GM18499 (cell line): ENCODE data around the gene ATF2.

Experiments used
- ATAC-seq: cut with Tn5 transposase; IDR thresholded peaks from one replicate; pipeline ENCODE4 v1.9.1; 2021; ENCODE audit warnings: moderate number of reproducible peaks; ENCODE audit not compliant: insufficient read depth, unreplicated experiment

ATF2 gene, protein sequence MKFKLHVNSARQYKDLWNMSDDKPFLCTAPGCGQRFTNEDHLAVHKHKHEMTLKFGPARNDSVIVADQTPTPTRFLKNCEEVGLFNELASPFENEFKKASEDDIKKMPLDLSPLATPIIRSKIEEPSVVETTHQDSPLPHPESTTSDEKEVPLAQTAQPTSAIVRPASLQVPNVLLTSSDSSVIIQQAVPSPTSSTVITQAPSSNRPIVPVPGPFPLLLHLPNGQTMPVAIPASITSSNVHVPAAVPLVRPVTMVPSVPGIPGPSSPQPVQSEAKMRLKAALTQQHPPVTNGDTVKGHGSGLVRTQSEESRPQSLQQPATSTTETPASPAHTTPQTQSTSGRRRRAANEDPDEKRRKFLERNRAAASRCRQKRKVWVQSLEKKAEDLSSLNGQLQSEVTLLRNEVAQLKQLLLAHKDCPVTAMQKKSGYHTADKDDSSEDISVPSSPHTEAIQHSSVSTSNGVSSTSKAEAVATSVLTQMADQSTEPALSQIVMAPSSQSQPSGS

DNA sequence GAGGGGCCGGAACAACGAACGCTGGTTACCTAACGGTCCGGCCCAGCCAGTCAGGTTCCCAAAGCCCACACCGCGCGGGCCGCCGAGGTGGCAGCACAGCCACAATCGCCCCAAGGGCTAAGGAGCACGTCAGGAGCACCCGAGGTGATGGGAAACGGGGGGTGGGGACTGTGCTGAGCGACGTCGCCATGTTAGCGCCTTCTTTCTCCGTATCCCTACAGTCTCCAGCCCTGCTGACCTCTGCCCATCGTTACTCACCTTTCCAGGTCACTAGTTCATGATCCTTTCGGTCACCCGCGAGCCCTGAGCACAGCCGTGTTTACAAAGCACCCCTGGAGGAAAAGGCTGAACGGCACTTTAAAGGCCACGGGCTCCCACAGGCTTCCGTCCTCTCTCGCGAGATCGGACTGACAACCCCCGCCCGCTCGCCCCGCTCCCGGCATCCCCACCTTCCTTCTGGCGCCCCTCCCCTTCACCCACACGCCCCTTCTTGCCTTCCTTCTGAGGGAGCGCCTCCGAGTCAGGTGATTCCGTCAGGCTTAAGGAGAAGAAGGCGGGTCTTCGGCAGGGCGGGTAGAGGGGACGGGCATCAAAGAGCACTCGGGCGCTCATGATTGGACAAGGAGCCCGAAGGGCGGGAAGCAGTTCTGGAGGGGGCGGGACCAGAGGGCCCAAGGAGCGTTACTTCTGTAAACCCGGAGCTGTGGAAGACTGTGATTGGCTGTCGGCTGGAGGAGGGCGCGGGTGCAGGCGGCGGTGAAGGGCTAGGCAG is at the start of gene ATF2:
TSS of gene ATF2 (minus strand) at position 412 of the 772 bp plus-strand sequence. CDS start 31,760 bp downstream, outside the sequence.
- peak; percentile 89 for ATAC-seq

DNA sequence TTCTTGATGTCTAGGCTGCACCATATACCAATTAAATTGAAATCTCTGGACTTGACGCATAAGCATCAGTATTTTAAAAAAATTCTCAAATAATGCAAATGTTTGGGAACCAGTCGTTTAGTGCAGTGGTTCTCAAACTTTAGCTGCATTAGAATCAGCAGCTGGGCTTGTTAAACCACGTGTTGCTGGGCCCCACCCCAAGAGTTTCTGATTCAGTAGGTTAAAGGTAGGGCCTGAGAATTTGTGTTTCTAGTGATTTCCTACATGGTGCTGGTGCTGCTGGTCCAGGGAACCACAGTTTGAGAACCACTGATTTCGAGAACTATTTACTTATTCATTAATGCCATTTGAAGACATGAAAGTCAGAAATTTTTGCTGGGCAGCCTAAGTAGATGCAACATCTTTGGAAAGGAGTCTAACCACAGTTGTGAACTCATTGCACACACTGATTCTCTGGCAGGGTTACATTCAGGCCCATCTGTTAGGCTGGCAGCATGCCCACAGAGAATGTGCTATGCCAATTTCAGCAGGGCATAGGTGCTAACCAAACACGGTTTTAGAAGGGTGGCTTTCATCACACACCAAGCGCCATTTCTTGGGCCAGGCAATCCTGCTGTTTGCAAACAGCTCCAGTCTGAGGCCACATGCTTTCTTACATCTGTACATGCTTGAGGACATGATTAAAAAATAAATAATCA is 39.9 kb upstream of the ATF2 start:
- ATAC-seq: no peak

GRCh38 chr2:175206866-175207265 is 38.9 kb upstream of the ATF2 start:
- no peak for ATAC-seq

GRCh38 chr2:175205523-175205922 is 37.5 kb upstream of the ATF2 start:
- ATAC-seq: no peak

DNA sequence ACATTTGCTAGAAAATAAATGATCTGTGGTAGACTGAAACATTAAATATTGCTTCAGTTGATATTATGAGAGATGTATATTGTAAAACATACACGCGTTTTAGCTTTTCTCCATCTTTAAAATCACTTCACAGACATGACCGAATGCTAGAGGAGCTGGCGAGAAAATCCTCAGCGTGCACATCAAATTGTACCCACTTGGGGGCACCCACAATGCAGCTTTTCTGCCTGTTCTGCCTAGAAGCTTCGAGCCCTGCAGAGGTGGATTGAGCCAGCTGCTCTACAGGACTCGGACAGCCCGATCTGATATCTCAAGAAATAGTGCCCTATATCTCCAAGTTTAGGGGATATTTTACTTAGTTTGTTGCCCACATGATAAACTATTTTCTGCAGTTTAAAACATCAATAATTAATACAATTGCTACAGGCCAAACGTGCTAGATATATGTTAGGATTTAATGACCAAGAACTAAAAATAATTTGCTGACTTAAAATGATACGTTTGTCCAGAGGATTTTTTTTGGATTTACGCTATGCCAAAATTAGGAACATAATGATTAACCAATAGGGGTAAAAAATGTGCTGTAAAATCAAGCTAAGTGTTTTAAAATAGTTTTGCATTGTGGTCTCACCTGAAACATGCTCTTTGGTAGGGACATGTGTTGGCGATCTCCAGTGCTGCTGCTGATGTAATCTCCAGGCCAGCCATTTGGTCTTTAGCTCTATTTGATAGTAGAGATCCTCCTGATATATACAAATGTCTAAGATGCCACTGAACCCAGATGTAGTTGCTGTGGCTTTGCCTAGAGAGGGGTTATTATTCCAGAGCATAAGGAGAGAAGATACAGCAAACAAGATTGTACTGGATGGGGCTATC is 35.9 kb upstream of the ATF2 start:
- no peak for ATAC-seq

- no peak for ATAC-seq
These were observed 27.0 kb upstream of the ATF2 start for GRCh38 chr2:175195012-175195411.

GRCh38 chr2:175188761-175189160 is 20.8 kb upstream of the ATF2 start:
- ATAC-seq: no peak

DNA sequence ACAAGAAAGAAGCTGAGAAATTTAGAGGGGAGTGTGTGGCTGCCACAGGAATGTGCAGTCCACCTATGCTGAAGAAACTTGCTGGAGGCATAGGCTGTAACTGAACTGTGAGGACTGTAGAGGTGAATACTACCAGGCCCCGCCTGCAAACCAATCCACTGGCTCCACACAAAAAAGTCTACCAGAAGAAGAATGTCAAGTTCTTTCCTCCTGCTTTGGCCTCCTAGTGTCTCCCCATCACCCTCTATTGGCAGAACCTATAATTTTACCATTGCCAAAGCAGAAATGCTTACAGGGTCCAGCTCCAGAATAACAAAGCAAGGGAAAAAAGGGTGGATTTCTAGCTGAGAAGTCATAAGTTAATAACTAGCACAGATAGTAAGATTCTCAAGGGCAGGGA is 19.4 kb upstream of the ATF2 start:
- no peak for ATAC-seq

GRCh38 chr2:175183674-175184073 is 15.7 kb upstream of the ATF2 start:
- no peak for ATAC-seq

DNA sequence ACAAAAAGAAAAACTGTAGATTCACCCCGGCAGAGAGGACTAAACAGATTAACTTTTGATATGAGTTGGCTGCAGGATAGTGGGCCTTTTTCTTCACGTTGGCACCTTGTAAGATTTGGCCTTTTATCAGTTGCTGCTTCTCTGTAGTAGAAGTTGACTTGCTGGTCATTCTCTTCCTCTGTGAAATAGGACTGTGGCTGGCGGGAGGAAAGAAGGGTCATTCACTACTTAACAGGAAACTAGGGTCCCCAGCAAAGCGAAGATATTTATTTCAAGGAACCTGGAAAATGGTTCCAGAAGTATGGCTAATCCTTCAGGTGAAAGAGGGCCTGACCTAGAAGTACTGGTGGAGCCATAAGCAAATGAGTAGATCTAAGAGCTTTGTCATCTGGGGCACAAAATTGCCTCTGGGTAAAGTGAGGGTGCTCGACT is 13.9 kb upstream of the ATF2 start:
- no peak for ATAC-seq

DNA sequence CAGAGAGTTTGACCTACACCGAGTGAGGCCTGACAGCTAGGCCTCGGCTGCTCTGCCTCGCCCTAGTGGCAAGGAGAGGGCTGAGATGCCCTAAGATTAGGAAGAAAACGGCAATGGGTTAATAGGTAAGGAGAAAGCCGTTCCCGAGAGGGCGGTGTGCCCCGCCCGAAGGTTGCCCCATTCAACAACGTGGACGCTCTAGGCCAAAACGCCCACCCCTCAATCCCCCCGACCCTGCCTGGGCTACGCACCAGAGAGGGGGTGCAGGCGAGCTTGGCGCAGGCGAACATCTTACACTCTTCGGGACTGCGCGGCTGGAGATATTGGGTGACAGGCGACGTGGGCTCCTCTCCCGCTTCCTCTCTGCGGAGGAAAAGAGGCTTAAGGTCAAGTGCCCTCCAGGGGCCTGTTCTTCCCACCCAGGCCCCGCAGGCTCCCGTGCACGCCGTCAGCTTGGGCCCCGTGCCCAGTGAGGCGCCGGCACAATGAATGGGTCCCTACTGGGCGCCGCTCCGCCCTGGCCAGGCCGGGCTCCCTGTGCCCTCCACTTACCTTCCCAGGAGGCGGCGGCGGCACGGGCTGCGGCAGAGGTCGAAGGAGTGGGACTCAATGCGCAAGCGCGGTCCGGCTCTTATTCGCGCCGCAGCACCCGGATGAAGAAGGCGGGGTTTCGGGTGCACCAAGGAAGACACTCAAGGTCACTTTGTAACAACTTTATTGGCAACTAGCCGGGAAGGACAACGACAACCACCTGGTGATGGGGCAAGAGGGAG is 13.3 kb upstream of the ATF2 start, which contains the start of gene ATP5MC3:
TSS of gene ATP5MC3 (minus strand) at position 607 of the 773 bp plus-strand sequence. CDS start at position 290, 317 bp downstream.
- ATAC-seq: peak; percentile 51

GRCh38 chr2:175180701-175181103 is 12.7 kb upstream of the ATF2 start:
- ATAC-seq: peak; percentile 26

DNA sequence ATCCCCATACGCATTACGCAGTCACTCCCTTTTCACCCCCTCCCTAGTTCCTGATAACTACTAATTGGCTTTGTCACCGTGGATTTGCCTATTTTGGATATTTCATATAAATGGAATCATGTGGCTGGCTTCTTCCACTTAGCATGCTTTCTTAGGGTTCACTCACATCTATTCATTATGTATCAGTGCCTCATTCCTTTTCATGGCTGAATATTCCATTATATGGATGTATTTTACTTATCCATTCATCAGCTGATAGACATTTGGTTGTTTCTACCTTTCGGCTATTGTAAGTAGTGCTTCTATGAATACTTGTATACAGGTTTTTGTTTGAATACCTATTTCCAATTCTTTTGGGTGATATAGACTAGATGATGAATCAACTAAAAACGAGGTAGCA is 8.6 kb upstream of the ATF2 start:
- ATAC-seq: no peak

GRCh38 chr2:175175896-175176295 is 7.9 kb upstream of the ATF2 start:
- no peak for ATAC-seq

DNA sequence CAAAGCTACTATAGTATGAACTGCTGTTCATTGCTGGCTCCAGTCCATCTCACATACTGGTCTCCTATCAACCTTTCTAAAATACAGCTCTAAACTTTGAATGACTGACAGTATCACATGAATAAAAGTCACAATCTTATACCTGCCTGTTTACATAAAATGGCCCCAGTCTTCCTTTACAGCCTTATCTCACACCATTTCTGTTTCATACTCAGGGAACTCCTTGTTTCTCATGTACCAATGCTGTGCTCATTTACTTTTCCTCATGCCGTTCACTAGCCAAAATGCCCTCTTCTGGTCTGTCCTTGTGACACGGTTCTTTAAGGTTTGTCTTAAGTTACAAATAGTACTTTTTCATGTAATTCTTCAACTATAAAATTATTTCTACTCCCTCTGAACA is 7.3 kb upstream of the ATF2 start:
- no peak for ATAC-seq

- no peak for ATAC-seq
These were observed 2.8 kb upstream of the ATF2 start for GRCh38 chr2:175170659-175171304.

DNA sequence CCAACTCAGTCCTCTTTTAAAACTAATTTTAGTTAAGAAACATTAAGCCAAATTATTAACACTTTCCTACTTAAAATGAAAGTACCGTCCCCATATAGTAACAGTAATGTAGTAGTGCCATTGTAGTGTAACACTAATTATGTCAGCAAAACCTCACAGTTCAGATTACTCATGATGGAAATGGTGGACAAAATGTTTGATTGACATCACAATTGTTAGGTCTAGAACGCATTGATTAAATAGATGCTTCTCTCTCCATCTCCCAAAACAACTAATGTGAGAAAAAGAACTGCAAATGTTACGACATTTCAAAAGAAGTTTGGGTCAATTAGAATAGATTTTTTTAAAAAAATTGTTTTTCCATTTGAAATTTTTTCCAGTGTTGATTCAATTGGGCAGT is 1.2 kb upstream of the ATF2 start:
- ATAC-seq: no peak

GRCh38 chr2:175168564-175168945 is 552 bp upstream of the ATF2 start:
- peak; percentile 9 for ATAC-seq
